ENCODE measurements around the gene B4GALNT2.
"Not testable (repeated sequence)": the region's sequence is repeated elsewhere in the genome, so short reads cannot be mapped to it uniquely, and the experiment has no call there.

The B4GALNT2 gene, protein sequence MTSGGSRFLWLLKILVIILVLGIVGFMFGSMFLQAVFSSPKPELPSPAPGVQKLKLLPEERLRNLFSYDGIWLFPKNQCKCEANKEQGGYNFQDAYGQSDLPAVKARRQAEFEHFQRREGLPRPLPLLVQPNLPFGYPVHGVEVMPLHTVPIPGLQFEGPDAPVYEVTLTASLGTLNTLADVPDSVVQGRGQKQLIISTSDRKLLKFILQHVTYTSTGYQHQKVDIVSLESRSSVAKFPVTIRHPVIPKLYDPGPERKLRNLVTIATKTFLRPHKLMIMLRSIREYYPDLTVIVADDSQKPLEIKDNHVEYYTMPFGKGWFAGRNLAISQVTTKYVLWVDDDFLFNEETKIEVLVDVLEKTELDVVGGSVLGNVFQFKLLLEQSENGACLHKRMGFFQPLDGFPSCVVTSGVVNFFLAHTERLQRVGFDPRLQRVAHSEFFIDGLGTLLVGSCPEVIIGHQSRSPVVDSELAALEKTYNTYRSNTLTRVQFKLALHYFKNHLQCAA

GRCh38 chr17:49132699-49133364 lies at the start of gene B4GALNT2:
Gene B4GALNT2 (plus strand): TSS chr17:49132769. CDS start chr17:49132793, 24 bp downstream.
- DNase-seq (ENCODE audit: low read depth in 2 of 2), result no peak

GRCh38 chr17:49085046-49085445 lies 47.5 kb upstream of the B4GALNT2 start:
- not testable (repeated sequence) for DNase-seq (ENCODE audit: low read depth in 2 of 2)

- DNase-seq (ENCODE audit: low read depth in 2 of 2), result no peak
These were observed 46.8 kb upstream of the B4GALNT2 start for GRCh38 chr17:49085565-49086315.

DNA sequence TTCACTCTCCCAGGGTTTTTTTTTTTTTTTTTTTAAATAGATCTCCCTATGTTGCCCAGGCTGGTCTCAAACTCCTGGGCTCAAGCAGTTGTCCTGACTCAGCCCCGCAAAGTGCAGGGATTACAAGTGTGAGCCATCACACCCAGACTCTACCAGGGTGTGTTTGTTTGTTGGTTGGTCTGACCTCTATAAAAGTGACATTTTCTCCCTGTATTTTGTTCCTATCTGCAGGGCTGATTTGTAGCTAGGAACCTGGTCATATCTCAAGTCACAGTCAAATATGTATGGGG lies 46.3 kb upstream of the B4GALNT2 start:
- no peak for DNase-seq (ENCODE audit: low read depth in 2 of 2)

DNA sequence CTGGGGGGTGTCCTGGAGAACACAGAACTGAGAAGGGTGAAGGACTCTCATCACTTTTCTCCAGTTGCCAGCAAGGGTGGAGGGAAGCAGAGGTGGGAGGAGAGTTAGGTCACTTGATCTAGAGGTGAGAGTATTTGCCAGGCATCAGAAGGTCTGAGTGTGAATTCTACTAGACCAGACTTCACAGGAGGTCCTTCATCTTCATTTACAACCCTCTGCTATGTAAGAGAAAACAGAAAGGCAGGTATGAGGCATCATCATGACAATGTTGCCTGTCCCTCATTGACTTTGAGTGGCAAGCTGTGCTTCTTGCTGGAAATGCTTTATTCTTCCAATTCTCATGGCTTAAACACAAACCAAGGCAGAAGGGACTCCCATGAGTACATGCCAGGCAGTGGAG lies 45.9 kb upstream of the B4GALNT2 start:
- no peak for DNase-seq (ENCODE audit: low read depth in 2 of 2)

- DNase-seq (ENCODE audit: low read depth in 2 of 2), result no peak
These were observed 43.5 kb upstream of the B4GALNT2 start for GRCh38 chr17:49089094-49089493.

GRCh38 chr17:49090878-49091594 lies 41.5 kb upstream of the B4GALNT2 start:
- no peak for DNase-seq (ENCODE audit: low read depth in 2 of 2)

DNA sequence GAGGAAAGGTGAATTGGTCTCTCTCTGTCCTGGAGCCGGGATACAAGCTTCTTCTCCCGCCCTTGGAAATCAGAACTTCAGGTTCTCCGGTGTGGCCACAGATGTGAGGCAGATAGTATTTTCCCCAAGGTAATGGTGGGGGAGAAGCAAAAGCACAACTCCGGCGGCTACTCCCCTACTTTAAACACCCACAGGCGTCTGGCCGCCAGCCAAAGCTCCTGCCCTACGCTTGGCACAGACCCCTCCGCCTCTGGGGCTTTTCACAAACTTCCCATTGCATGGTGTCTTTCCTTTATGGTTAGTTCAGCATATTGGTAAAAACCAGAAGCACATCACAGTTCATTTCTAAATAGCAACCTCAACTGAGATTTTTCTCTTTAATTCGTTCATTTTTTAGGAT lies 39.4 kb upstream of the B4GALNT2 start:
- DNase-seq (ENCODE audit: low read depth in 2 of 2), result no peak

- no peak for DNase-seq (ENCODE audit: low read depth in 2 of 2)
These were observed 32.0 kb upstream of the B4GALNT2 start for GRCh38 chr17:49100601-49101000.

DNA sequence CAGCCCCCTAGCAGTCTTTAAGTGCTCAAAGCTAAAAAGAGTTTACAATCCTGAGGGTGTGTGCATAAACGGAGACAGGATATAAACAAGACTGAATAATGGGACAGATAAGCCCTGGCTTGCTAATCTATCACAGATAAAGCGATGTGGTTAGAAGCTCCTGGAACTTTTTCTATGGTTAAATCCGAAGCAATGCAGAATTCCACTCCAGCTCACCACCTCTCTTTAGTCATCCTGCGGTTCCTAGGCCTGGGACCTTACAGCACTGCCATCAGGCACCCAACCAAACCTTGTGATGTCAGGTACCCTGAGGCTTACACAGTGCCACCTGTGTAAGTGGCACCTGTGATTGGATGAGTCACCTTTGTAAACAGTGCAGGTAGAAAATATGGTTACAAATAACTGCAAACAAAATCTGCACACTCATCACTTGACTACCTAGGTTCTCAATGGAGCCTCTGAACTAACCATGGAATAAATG lies 31.5 kb upstream of the B4GALNT2 start:
- DNase-seq (ENCODE audit: low read depth in 2 of 2), result no peak

DNA sequence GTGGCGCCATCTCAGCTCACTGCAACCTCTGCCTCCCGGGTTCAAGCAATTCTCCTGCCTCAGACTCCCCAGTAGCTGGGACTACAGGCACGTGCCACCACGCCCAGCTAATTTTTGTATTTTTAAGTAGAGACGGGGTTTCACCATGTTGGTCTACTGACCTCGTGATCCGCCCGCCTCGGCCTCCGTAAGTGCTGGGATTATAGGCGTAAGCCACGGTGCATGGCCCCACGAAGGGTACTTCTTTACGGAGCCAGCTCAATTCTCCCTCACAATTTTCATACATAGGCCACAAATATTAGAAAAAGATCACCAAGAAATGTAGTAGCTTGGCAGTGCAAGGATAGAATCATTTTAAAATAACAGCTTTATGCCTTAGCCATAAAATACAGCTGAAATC lies 29.2 kb upstream of the B4GALNT2 start:
- DNase-seq (ENCODE audit: low read depth in 2 of 2), result not testable (repeated sequence)

DNA sequence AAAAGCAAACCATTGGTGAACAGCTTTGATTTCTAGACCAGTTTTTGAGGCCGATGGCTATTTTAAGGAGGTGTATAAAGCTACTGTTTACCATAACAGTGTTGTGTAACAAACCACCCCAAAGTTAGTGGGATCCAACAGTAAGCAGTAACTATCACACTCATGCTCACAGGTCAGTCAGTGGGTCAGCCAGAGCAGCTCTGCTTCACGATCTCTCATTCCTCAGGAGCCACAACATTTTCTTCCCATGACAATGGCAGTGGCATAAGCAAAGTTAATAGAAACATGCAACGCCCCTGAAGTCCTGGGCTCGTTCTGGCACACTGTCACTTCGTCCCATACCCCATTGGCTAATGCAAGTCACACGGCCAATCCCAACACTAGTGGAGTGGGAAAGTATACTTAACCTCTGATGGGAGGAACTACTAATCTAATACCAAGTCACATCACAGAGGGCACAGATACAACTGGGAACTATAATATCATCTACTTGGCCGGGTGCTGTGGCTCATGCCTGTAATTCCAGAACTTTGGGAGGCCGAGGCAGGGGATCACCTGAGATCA lies 28.0 kb upstream of the B4GALNT2 start:
- no peak for DNase-seq (ENCODE audit: low read depth in 2 of 2)

- DNase-seq (ENCODE audit: low read depth in 2 of 2), result no peak
These were observed 26.0 kb upstream of the B4GALNT2 start for GRCh38 chr17:49106321-49107210.

DNA sequence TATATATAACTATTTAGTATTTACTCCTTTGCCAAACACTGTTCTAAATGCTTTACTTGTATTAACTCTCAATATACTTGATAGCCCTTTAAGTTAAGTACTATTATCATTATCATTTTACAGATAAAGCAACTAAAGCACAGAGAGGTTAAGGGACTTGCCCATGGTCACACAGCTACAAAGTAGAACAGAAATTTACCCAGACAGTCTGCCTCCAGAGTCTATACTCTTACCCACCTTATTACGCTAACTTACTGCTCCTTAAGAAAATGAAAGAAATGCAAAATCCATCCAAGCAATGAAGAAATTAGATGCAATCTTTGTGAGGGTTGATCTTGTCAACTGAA lies 25.4 kb upstream of the B4GALNT2 start:
- DNase-seq (ENCODE audit: low read depth in 2 of 2), result no peak

DNA sequence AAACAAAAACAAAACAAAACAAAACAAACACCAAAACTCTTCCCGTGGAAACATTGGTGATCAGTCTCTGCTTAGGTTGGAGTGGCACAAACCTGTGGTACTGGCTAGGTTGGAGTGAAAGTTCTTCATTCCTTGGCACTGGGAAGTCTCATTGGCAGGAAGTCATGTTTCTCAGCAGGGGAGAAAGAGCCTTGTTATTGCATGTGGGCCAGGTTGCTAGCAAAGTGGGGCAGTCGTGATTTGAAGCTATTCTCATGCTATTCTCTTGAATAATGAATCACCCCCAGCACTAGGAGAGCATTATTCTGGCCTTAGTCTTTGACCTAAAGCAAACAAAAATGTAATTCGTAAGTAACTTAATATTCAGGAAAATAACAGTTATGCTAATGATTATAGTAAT lies 24.3 kb upstream of the B4GALNT2 start:
- no peak for DNase-seq (ENCODE audit: low read depth in 2 of 2)

DNA sequence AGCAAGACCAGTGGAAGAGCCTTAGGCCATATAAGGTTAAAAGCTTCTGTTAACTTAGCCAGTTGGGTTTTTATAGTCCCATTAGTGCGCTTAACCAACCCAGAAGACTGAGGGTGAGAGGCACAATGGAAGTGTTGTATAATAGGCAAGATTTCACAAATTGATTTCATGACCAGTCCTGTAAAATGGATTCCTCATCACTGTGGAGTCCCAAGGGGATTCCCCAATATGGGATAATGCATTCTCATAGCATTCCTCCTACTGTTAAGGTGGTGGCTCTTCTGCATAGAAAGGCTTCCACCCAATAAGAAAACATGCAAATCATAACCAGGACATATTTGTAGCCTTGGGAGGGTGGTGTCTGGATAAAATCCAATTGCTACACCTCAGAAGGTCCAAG lies 22.1 kb upstream of the B4GALNT2 start:
- no peak for DNase-seq (ENCODE audit: low read depth in 2 of 2)

- no peak for DNase-seq (ENCODE audit: low read depth in 2 of 2)
These were observed 20.6 kb upstream of the B4GALNT2 start for GRCh38 chr17:49111934-49112333.

GRCh38 chr17:49112936-49113335 lies 19.6 kb upstream of the B4GALNT2 start:
- no peak for DNase-seq (ENCODE audit: low read depth in 2 of 2)

GRCh38 chr17:49114703-49115102 lies 17.9 kb upstream of the B4GALNT2 start:
- no peak for DNase-seq (ENCODE audit: low read depth in 2 of 2)

DNA sequence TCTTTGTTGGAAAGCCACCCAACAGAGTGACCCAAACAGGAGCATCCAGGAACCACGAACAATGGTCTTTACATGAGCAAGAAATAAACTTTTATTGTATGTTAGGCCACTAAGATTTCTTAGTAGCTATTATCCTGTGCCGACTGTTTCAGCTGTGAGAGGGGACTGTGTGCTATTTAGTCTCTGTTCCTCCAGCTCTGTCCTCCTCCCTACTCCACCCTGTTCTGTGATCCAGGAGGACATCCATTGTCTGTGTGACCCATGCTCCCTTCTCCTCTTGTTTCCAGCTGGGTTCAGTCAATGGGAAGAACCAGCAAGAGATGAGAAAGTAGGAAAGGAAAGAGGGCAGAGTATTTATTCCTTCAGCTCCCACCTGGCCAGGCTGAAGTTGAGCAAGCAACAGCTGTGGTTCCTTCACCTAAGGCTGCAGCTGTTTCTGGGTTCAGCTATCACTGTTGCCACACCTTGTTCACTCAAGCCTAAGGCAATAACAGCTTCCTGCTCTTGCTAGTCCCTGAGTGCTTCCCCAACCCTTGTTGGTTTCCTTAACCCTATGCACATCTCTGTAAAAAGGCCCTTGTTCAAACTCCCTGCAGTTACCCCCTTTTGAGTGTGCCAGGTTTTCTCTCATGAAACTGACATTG lies 14.9 kb upstream of the B4GALNT2 start:
- no peak for DNase-seq (ENCODE audit: low read depth in 2 of 2)

Measured in fibroblast of skin of left quadriceps (primary cell).